Suprapubic skin (tissue), 4 donors: Measurements from ENCODE around the gene CD24. TPM values are rescaled to one million over a fixed set of nuclear protein-coding genes. Genes with fewer than 3 reads are reported as not detected.
"Not testable (repeated sequence)": the region's sequence is repeated elsewhere in the genome, so short reads cannot be mapped to it uniquely, and the experiment has no call there.

Experiments used
- DNase-seq, 2 donors: peaks; one replicate each; pipeline ENCODE4 v3.0.0-alpha.2; 2019; ENCODE audit warnings: low spot score in 2 of 2
- H3K27ac ChIP-seq: fragments of 200-600 bp; sonication (generic); one replicate; pipeline ENCODE4 v1.5.1; 2019
- H3K27me3 ChIP-seq: fragments of 200-600 bp; sonication (generic); one replicate; pipeline ENCODE4 v1.5.1; 2019
- H3K36me3 ChIP-seq: fragments of 200-600 bp; sonication (generic); one replicate; pipeline ENCODE4 v1.5.1; 2019
- H3K4me1 ChIP-seq: fragments of 200-600 bp; sonication (generic); one replicate; pipeline ENCODE4 v1.5.1; 2019
- H3K4me3 ChIP-seq: fragments of 200-600 bp; sonication (generic); one replicate; pipeline ENCODE4 v1.5.1; 2019; ENCODE audit warnings: mild to moderate bottlenecking
- H3K9me3 ChIP-seq: fragments of 200-600 bp; sonication (generic); one replicate; pipeline ENCODE4 v1.5.1; 2019
- CTCF ChIP-seq, 2 donors: fragments of 200-600 bp in 1 of 2; fragments of 450-650 bp in 1 of 2; sonication (generic) in 1 of 2; IDR thresholded peaks; one replicate each; pipeline ENCODE4 v1.5.1; 2016 to 2019; ENCODE audit warnings: antibody characterized with exemption in 2 of 2, mild to moderate bottlenecking in 1 of 2, moderate library complexity in 1 of 2
- EP300 ChIP-seq: sonication (generic); formaldehyde crosslinking; IDR thresholded peaks from one replicate; pipeline ENCODE4 v1.6.1; 2017; ENCODE audit warnings: antibody characterized with exemption
- POLR2A ChIP-seq, 2 donors: fragments of 450-650 bp; IDR thresholded peaks; one replicate each; pipeline ENCODE4 v1.6.1; 2017; ENCODE audit warnings: antibody characterized with exemption in 2 of 2, mild to moderate bottlenecking in 2 of 2, moderate library complexity in 2 of 2
- POLR2AphosphoS5 ChIP-seq, 3 donors: sonication (generic); formaldehyde crosslinking; IDR thresholded peaks; one replicate each; pipeline ENCODE4 v1.6.1; 2017; ENCODE audit warnings: antibody characterized with exemption in 3 of 3
- WGBS: methylation state at CpG from one replicate; pipeline ENCODE4 v1.1.5; 2018; 5-methylcytosine and 5-hydroxymethylcytosine counted together
- total RNA-seq, 4 donors: library from RNA; depleted of rRNA; stranded (reverse); fragments of >200 nt; gene quantifications; one replicate each; pipeline ENCODE4 v1.1.0, GENCODE V29; 2016

The CD24 gene
- total RNA-seq, 4 donors from 2014 or later, result 27.2 to 186 (median 99.2) TPM

- TF ChIP-seq POLR2A (IDR thresholded peaks at IDR 0.05), result no peak
- no peak for TF ChIP-seq POLR2AphosphoS5 (IDR thresholded peaks at IDR 0.05)
- no peak for TF ChIP-seq CTCF (IDR thresholded peaks at IDR 0.05)
- TF ChIP-seq EP300, result no peak
- WGBS, result 0% methylated on average over 15 of the region's 32 CpGs
- peaks cover 52% of the 10 kb centered on the region for H3K27me3 ChIP-seq
These were observed 643 bp downstream of the CD24 start for GRCh38 chr6:106973836-106974335.

GRCh38 chr6:106973018-106973835 is 1.3 kb downstream of the CD24 start:
- 7% methylated on average over 18 of the region's 49 CpGs for WGBS
- peaks cover 32% of the 10 kb centered on the region for H3K4me1 ChIP-seq
- H3K4me3 ChIP-seq, result peak overlapping the region; percentile 77
- peaks cover 52% of the 10 kb centered on the region for H3K27me3 ChIP-seq
- DNase-seq, result no peak
- H3K27ac ChIP-seq, result peak overlapping the region; percentile 64
- H3K36me3 ChIP-seq, result no peaks in the 10 kb centered on the region
- TF ChIP-seq POLR2A (IDR thresholded peaks at IDR 0.05), result no peak
- TF ChIP-seq POLR2AphosphoS5 (IDR thresholded peaks at IDR 0.05), result no peak
- no peaks in the 10 kb centered on the region for H3K9me3 ChIP-seq

More at GRCh38 chr6:106973836-106974335, 643 bp downstream of the CD24 start:
- H3K36me3 ChIP-seq, result no peaks in the 10 kb centered on the region
- no peak for DNase-seq
- peak overlapping the region; percentile 77 for H3K4me3 ChIP-seq
- peak overlapping the region; percentile 64 for H3K27ac ChIP-seq
- no peaks in the 10 kb centered on the region for H3K9me3 ChIP-seq
- H3K4me1 ChIP-seq, result peaks cover 32% of the 10 kb centered on the region

- no peak for DNase-seq
- Histone ChIP-seq H3K4me3 (no peak overlapping the region), H3K27ac (no peak overlapping the region)
These were observed 2.0 kb downstream of the CD24 start for GRCh38 chr6:106972500-106972899.

GRCh38 chr6:106970769-106971168 is 3.8 kb downstream of the CD24 start:
- Histone ChIP-seq H3K27me3 (peaks cover 33% of the 10 kb centered on the region), H3K4me1 (peaks cover 29% of the 10 kb centered on the region)
- not testable (repeated sequence) for DNase-seq, H3K9me3 ChIP-seq, H3K36me3 ChIP-seq, H3K27ac ChIP-seq, H3K4me3 ChIP-seq
- 93% methylated on average over 6 of the region's 6 CpGs for WGBS

More at GRCh38 chr6:106972500-106972899, 2.0 kb downstream of the CD24 start:
- 29% methylated on average over 10 of the region's 10 CpGs for WGBS
- Histone ChIP-seq H3K27me3 (peaks cover 50% of the 10 kb centered on the region), H3K36me3 (no peaks in the 10 kb centered on the region), H3K4me1 (peaks cover 32% of the 10 kb centered on the region), H3K9me3 (no peaks in the 10 kb centered on the region)
- TF ChIP-seq POLR2A (IDR thresholded peaks at IDR 0.05), result no peak

- H3K27ac ChIP-seq, result no peak overlapping the region
- DNase-seq, result no peak
- peaks cover 7% of the 10 kb centered on the region for H3K27me3 ChIP-seq
- H3K36me3 ChIP-seq, result no peaks in the 10 kb centered on the region
- TF ChIP-seq EP300, result no peak
- no peak for TF ChIP-seq CTCF (IDR thresholded peaks at IDR 0.05)
- TF ChIP-seq POLR2AphosphoS5 (IDR thresholded peaks at IDR 0.05), result no peak
- TF ChIP-seq POLR2A (IDR thresholded peaks at IDR 0.05), result no peak
- 73% methylated on average over 9 of the region's 9 CpGs for WGBS
- peaks cover 3% of the 10 kb centered on the region for H3K4me1 ChIP-seq
- no peaks in the 10 kb centered on the region for H3K9me3 ChIP-seq
- H3K4me3 ChIP-seq, result no peak overlapping the region
These were observed 6.5 kb downstream of the CD24 start for GRCh38 chr6:106967936-106968555.

- Histone ChIP-seq H3K9me3 (no peaks in the 10 kb centered on the region), H3K4me3 (no peak overlapping the region), H3K27ac (no peak overlapping the region), H3K4me1 (no peaks in the 10 kb centered on the region), H3K36me3 (no peaks in the 10 kb centered on the region), H3K27me3 (no peaks in the 10 kb centered on the region)
- TF ChIP-seq POLR2AphosphoS5 (IDR thresholded peaks at IDR 0.05) (no peak), CTCF (IDR thresholded peaks at IDR 0.05) (no peak), EP300 (no peak), POLR2A (IDR thresholded peaks at IDR 0.05) (no peak)
- WGBS, result 89% methylated on average over 8 of the region's 9 CpGs
- DNase-seq, result peak in 1 of 2 donors; percentile 50
These were observed 7.6 kb downstream of the CD24 start for GRCh38 chr6:106966671-106967640.
